Kidney tubule cell (primary cell): Measurements from ENCODE around the gene CTCF.

Experiments used
- DNase-seq: peaks from one replicate; pipeline ENCODE4 v3.0.0-alpha.2; 2018; ENCODE audit warnings: low spot score

Gene CTCF

DNA sequence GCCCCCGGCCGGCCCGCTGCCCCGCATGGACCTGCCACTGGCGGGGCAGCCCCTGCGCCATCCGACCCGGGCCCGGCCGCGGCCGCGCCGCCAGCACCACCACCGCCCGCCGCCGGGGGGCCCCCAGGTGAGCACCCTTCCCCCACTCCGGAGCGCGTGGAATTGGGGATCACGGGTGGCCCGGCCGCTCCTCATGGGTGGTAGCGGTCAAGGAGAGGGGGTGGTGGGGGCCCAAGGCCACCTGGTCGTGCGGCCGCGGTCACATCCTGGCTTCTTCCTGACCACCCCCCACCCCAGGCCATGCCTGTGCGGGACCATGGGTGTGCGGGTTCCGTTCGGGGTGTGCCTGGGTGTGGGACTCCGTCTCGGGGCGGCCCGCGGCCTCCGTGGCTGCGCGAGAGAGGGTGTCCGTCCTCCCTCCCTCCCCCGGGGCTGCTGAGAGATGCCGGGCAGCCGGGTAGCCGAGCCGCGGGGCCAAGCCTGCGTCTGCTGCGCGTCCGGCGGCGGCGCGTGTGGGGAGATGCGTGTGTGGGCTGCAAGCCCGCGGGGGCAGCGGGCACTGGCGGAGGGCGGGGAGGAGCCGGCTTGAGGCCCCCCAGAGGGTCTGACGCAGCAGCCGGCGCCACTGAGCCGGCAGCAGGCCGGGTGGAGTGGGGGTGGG lies 90.9 kb downstream of the CTCF start:
- DNase-seq: no peak

DNA sequence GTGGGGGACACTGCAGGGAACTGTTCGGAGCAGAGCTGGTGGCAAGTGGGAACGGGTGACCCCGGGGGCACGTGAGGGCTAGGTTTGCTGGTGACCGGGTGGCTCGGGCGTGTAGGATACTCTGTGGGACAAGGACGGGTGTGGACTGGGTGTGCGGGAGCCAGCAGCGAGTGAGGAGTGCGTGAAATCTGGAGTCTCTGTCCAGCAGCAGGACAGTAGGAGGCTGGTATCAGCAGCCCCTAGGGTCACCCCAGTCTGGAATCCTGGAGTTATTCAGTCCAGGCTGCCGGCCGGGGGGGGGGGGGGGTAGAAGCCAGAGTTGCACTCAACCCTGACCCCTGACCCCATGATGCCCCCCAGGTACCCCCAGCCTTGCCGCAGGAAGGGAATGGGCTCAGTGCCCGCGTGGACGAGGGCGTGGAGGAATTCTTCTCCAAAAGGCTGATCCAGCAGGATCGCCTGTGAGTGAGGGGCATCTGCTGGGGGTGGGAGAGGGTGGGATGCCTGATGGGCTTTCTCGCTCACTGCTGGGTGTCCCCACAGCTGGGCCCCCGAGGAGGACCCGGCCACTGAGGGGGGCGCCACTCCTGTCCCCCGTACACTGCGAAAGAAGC lies 91.6 kb downstream of the CTCF start:
- no peak for DNase-seq

DNA sequence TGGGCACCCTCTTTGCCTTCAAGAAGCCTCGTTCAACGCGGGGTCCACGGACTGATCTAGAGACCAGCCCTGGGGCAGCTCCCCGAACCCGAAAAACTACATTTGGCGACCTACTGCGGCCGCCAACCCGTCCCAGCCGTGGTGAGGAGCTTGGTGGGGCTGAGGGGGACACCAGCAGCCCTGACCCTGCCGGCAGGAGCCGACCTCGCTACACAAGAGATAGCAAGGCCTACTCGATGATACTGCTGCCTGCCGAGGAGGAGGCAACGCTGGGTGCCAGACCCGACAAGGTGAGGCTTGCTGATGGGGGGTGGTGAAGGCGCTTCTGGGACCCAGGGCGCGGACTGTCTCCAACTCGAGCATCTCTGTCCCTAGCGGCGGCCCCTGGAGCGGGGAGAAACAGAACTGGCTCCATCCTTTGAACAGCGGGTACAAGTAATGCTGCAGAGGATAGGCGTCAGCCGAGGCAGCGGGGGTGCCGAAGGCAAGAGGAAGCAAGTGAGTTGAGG lies 92.1 kb downstream of the CTCF start:
- no peak for DNase-seq

DNA sequence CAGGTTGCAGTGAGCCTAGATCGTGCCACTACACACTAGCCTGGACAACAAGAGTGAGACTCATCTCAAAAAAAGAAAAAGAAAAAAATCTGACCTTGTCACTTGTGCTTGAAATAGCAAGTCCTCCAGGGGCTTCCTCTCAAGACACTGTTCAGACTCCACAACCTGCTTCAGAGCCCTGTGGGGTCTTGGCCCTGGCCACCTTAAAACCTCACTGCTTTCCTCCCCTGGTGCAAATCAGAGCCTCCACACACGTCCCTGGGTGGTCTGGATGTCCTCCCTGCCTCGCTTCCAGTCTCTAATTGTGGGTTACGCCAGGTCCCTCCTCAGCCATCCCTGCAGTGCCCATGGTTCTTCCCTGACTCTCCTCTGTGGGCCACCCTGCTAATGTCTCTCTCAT lies 93.0 kb downstream of the CTCF start:
- no peak for DNase-seq

DNA sequence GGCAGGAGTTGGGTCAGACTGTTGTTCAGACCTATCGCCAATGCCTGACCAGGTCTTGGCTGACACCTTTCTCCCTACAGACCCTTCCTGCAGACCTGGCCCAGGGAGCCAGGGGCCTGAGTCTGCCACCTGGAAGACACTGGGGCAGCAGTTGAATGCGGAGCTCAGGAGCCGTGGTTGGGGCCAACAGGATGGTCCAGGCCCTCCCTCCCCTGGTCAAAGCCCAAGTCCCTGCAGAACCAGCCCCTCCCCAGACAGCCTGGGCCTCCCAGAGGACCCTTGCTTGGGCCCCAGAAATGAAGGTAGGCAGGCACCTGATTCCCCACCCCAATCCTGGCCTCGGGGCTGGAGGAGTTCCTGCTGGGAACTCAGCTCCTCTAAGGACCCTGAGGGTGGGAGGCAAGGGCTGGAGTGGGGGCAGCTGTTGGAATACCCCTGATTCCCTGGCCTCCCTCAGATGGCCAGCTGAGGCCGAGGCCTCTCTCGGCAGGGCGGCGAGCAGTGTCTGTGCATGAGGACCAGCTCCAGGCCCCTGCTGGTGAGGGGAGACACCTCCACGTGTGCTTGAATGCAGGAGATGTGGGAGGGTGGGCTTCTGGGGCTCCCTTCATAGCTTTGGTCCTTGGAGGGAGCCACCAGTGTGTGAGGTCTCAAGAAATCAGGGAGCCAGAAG lies 94.2 kb downstream of the CTCF start:
- no peak for DNase-seq

DNA sequence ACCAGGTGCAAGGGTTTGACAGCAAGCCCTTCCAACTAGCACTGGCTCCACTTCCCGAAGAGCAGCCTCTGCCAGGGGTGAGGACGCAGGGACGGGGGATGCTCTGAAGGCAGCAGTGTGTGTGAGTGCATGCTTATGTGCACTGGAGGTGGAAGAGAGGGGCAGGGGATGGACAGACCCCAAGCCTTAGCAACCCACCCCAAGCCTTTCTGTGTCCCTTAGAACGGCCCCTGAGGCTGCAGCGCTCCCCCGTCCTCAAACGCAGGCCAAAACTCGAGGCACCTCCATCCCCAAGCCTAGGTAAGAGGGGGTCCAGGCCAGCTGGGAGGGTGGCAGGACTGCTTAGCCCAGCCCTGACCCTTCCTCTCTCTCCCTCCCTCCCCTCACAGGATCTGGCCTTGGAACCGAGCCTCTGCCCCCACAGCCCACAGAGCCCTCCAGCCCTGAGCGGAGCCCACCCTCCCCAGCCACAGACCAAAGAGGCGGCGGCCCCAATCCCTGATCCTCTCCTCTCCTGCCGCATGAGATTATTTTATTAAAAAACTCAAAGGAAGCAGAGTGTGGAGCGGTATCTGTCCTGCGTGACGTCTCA lies 94.8 kb downstream of the CTCF start:
- DNase-seq: no peak

DNA sequence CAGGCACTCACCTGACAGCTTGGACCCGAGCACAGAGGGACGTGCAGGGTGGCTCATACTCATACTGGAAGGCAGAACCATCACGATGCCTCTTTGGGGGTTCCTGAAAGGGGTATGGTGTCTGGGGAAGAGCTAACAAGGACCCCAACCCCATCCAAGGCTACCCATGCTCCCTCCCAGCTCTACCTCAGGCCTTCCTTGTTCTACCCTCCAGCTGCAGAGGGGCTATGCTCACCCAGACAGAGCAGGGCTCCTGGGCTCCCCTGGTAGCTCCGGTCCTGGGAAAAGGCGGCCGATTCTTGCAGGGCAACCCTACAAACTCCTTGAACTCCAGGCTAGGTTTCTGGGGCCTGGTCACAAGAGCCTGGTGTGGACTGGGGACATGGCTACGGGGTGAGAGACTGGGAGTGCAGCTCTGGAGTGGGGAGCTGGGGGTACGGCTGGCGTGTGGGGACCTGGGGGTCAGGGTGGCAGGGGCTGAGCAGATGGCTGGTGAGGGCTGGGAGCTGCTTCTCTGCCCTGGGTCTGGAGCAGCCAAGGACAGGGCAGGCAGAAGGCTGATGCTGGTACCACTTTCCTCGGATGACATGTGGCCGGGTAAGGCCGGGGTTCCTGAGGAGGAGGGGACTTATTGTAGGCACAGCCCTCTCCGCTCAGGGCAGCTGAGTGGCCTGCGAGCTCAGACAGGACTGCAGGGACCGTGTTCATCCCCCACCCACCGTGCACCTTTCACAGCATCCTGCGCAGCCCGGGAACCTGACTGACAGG lies 95.6 kb downstream of the CTCF start:
- DNase-seq: no peak

DNA sequence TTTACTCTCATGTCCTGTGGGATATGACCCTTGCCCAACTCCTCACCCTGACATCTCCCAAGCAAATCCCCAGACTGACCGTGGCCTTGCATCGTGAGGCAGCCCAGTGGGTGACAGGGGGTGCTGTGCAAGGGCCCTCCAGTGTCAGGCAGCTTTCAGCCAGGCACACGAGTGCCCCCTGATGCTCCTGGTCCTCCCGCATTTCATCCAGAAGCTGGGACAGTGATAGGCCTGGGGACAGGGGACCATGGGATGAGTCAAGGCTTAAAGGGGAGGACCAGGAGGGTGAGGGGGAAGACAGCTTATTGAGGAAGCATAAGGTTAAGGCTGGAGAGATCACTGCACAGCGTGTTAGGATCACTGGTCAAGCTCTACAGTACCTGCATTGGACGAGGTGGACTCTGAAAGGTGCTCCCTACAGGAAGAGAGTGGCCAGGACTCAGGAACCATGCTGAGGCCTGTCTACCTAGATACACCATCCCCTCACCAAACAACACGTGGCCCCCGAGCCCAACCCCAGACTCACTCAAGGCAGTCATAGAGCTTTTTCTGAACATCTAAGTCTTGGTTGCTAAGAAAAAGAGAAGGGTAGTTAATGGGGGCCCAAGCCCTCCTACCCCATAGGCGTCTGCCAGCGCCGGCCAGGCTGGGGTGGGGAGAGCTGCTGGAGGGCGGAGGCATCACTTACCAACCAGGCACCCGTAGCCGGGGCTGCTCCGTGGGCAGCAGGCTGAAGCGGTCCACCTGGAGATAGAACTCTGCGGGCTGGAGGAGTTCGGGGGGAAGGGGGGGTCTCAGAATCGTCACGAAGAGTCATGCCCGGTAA lies 96.7 kb downstream of the CTCF start:
- DNase-seq: no peak

DNA sequence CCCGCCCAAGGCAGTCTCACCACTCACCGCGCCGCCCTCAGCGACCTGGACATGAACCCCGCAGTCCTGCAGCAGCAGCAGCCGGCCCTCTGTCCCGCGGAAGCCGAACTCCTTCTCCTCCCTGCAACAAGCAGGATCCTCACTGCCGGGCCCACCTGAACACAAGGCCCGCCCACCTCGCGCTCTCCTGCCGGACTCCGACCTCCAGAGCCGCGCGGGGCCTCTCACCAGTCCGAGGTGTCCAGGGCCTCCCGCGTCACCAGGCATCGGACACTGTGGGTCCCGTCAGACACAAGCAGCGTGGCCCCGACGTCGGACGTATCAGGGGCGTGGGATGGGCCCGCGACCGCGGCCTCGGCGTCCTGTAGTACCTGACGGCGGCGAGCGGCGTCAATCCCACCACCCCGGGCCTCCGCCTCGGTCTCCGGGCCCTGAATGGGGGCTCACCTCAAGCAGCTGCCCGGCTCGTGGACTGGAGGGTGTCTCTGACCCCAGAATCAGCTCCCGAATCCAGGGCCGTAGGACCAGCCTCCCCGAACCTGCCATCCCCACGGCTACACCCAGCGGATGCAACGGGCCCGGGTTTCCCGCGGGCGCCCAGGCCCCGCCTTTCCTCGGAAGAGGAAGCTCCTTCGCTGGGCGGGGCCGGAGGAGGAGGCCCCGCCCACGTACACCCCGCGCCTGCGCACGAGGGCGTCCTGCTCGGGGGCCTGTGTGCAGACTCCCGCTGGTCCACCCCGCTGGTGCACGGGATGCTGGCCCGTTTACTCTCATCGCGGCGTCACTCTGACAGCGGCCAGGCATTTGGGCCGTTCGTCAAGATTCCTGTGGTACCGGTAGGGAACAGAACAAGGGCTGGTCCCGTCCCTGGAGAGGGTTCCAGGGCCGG lies 97.6 kb downstream of the CTCF start, which contains the start of gene ACD:
ACD (minus strand) TSS at position 586 of the 889 bp plus-strand sequence; CDS start at position 546, 40 bp downstream.
- peak; percentile 92 for DNase-seq

DNA sequence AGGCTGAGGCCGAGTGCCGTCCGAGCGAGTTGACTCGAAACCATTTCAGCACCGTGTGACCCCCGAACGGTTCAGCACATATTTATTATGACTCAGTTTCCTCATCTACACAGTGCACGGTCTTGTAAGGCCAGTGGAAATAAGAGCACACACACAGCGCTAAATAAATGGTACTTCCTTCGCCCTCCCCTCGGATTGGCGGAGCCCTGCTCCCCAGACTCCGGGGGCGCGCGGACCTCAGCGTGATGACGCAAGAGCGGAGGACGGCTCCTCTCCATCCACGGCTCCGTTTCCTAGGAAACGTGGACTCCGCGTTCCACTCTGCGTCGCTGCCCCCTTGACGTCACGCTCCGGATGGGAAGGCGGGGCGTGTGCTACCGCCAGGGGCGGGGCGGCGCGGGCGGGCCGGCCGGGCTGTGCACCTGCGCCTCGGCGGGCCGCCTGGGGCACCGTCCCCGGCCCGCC lies 98.3 kb downstream of the CTCF start, which contains the start of gene PARD6A:
PARD6A (plus strand) TSS at position 397 of the 465 bp plus-strand sequence. CDS start 79 bp downstream, outside the sequence.
- DNase-seq: peak; percentile 97

DNA sequence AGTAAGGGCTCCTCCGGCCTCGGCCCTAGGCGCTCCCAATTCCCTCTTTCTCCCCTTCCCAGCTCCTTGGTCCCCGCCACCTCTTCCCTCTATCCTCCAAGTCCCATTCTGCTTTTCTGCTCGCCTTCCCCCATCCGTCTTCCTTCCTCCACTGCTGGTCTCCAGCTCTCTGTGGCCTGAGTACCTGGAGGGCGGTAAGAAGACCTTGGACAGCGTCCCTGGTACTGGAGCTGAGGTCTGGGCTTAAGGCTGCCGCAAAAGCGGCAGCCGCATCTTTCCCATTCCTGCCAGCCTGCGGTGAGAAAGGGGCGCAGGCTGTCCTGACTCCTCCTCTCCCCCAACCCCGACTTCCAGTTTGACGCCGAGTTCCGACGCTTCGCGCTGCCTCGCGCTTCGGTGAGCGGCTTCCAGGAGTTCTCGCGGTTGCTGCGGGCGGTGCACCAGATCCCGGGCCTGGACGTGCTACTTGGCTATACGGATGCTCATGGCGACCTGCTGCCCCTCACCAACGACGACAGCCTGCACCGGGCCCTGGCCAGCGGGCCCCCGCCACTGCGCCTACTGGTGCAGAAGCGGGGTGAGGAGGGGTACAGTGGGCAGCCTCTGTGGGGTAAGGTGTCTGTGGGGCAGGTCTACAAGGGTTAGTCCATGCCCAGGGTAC lies 98.9 kb downstream of the CTCF start:
- DNase-seq: peak; percentile 77

DNA sequence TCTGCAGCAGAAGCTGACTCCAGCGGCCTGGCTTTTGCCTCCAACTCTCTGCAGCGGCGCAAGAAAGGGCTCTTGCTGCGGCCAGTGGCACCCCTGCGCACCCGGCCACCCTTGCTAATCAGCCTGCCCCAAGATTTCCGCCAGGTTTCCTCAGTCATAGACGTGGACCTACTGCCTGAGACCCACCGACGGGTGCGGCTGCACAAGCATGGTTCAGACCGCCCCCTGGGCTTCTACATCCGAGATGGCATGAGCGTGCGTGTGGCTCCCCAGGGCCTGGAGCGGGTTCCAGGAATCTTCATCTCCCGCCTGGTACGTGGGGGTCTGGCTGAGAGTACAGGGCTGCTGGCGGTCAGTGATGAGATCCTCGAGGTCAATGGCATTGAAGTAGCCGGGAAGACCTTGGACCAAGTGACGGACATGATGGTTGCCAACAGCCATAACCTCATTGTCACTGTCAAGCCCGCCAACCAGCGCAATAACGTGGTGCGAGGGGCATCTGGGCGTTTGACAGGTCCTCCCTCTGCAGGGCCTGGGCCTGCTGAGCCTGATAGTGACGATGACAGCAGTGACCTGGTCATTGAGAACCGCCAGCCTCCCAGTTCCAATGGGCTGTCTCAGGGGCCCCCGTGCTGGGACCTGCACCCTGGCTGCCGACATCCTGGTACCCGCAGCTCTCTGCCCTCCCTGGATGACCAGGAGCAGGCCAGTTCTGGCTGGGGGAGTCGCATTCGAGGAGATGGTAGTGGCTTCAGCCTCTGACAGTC lies 99.7 kb downstream of the CTCF start:
- no peak for DNase-seq

DNA sequence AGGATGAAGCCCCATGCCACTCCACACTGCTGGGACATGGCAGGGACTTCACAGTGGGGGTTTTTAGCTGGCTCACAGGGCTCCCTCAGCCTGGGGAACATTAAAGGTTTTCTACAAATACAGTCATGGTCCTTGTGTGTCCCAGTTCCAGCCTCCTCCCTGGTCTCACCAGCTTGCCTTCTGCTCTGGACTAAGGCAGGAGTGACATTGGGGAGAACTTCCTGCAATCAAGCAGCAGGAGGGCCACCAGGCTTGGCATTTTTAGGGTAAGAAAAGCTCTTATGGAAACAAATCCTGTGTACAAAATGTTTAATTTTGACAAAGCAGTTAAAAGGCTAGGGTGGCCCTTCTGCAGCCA lies 100.3 kb downstream of the CTCF start:
- no peak for DNase-seq

DNA sequence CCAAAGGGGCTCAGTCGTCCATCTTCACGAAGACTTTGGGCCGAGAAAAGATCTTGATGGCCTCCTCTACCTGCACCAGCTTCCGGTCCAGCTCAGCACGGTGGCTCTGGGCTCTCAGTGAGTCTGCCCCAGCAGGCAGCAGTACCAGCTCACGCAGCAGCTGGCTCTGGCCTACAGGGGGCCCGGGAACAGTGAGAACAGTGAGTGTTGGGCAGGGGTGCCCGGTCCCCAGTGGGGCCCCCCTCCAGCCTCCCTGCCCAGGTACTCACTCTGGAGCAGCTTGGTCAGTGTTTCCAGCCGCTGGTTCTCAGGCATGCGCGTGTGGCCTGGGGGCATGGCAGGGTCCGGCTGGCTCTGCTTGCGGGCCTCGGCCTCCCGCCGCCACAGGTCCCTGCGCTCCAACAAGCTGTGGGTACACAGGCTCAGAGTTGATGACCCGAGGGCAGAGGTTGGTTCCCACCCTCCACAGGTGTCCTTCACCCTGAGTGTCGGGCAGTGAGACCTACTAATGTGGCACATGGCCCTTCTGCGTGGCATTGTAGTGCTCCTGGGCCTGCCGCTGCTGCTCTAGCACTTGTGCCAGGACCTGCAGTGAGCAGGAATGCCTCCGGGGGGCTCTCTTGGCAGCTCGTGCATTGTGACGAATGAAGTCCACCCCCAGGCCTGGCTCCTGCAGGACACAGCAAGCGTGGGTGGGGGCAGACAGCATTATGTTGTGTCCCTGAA lies 101.0 kb downstream of the CTCF start:
- DNase-seq: peak; percentile 33

DNA sequence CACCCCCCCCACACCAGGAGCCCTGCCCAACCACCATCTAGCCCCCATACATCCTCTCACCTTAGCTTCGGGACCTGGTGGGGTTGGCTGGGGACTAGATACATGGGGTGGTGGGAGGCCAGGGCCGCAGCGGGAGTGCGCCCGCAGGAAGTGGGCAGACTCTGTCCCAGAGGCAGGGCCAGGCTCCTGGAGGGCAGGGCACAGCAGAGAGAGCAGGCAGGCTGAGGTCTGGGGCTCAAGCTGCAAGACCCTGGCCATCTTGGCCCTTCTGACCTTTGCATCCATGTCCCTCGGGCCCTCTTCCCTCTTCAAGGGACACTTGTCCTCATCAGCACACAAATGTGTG lies 101.5 kb downstream of the CTCF start:
- DNase-seq: no peak

DNA sequence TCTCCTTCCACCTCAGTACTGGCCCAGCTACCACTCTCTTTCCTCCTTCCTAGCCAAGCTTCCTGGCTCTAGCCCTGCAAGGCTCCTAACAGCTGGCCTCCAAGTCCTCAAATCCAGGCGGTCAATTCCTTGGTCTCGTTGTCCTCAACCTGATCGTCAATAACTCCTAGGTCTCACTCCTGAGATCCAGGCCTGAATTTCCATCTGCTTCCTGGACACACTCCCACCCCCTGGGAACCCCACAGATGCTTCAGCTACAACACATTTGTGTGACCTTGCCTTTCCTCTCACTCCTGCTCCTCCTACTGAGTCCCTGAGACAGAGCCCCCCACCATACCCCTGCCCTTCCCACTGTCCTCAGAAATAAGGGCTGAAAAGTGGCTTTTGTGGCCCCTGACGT lies 101.9 kb downstream of the CTCF start:
- DNase-seq: no peak

DNA sequence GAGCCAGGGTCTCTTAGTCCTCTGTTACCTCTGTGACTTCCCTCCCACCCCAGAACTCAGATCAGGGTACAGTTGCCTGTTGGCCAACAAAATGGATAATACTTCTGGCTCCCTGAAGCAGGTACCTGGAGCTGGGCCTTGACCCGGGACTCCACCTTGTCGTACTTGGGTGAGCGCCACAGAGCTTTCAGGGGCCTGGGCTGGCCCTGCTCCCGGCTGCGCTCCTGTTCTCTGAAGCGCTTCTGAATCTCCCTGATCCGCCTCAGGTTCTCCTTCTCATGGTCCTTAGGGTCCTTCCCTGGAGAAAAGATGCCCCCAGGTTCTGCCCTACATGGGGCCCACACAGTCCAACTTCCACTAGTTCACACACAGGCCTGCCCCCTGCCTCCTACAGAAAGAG lies 102.5 kb downstream of the CTCF start:
- DNase-seq: no peak

DNA sequence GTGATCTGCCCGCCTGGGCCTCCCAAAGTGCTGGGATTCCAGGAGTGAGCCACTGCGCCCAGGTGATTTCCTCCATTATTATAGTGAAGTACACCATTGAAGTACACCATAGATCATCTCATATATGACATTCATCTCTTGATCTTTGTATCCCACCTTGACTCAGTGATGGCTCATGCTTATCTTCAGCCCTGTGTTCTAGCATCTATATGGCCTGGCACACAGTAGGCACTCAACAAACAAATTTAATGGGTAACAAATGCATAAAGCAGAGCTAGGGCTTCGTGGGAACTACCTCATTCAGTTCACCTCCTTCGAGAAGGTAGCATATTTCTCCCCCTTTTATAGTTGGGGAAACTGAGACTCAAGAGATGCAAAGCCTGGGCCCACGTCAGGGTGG lies 103.3 kb downstream of the CTCF start:
- DNase-seq: no peak
